AG04450 (cell line): ENCODE results near the gene SLC12A9. TPM values are rescaled to one million over a fixed set of nuclear protein-coding genes. Genes with fewer than 3 reads are reported as not detected.

Experiments
- CTCF ChIA-PET: fragments of 300-600, 350-600 bp; formaldehyde crosslinking; extraction: SDS; loops from one replicate; lab custom pipeline; 2022; ENCODE audit warnings: antibody characterized with exemption, inconsistent platforms; lab: Charles Lee
- POLR2A ChIA-PET: fragments of 350-600 bp; formaldehyde crosslinking; extraction: SDS; loops from one replicate; lab custom pipeline; 2021; ENCODE audit warnings: antibody characterized with exemption, inconsistent platforms; lab: Yijun Ruan, JAX
- DNase-seq: peaks from one replicate; pipeline ENCODE4 v3.0.0-alpha.2; 2011; ENCODE audit warnings: low read depth, low spot score
- H3K27ac ChIP-seq: one replicate; pipeline ENCODE4 v1.5.1; 2012; ENCODE audit warnings: low read depth, low read length, control low read depth
- H3K27me3 ChIP-seq: one replicate; pipeline ENCODE4 v1.6.0; 2012; ENCODE audit warnings: low read length; ENCODE audit not compliant: control insufficient read depth, insufficient read depth
- H3K4me3 ChIP-seq: 2 replicates; pipeline ENCODE4 v1.5.1; 2011; ENCODE audit warnings: mild to moderate bottlenecking, low read depth, low read length, control low read depth
- H3K9me3 ChIP-seq: 2 replicates; pipeline ENCODE4 v1.5.1; 2012; ENCODE audit warnings: low read length; ENCODE audit not compliant: control insufficient read depth, insufficient read depth
- CTCF ChIP-seq: IDR thresholded peaks from 2 replicates; pipeline ENCODE4 v1.5.1; 2011; ENCODE audit warnings: low read depth, low read length, control low read depth, inconsistent platforms
- polyA plus RNA-seq: library from polyadenylated mRNA; depleted of rRNA; stranded (reverse); fragments of >200 nt; gene quantifications from 2 replicates; pipeline ENCODE4 v1.2.3, GENCODE V29; 2011

SLC12A9 gene
- polyA plus RNA-seq, 1 experiment: 10.8 TPM

- no peak for DNase-seq
- Histone ChIP-seq H3K27ac (no peak overlapping the region), H3K27me3 (no peaks in the 10 kb centered on the region), H3K9me3 (no peaks in the 10 kb centered on the region; the same call in 1 of the 2 replicates), H3K4me3 (no peak overlapping the region)
- POLR2A ChIA-PET: interaction anchor here (0.6 to 4.3 kb wide), 2 partner anchors 10 to 301 kb away, joined by 3 to 71 read pairs; partner anchors contain the start of genes NAT16 and UFSP1
- no peak for TF ChIP-seq CTCF
- CTCF ChIA-PET: interaction anchor here (1.0 kb wide), 1 partner anchor 216 kb away, joined by 3 read pairs; no protein-coding TSS in a partner anchor
Measured at GRCh38 chr7:100878685-100879084, 26.2 kb downstream of the SLC12A9 start.

DNA sequence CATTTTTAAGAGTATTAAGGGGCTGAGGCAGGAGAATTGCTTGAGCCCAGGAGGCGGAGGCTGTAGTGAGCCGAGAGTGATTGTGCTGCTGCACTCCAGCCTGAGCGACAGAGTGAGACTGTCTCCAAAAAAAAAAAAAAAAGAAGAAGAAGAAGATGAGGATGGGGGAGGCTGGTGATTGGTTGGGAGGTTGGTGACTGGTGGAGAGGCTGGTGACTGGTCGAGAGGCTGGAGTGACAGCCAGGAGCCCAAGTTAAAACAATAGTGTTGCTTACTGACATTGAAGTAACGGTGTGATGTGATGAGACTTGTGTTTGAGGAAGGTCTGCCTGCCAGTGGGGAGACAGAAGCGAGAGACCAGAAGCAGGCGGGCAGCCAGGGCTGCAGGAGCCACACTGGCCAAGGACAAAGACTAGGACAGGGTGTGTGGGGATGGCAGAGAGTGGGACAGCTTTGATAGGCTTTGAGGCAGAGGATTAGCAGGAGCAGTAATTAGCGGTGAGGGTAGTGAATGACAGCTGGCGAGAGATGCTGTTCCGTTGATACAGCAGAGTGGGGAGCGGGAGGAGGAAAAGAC lies 27.3 kb downstream of the SLC12A9 start:
- H3K9me3 ChIP-seq: no peaks in the 10 kb centered on the region; the same call in 1 of the 2 replicates
- DNase-seq: no peak
- no peaks in the 10 kb centered on the region for H3K27me3 ChIP-seq
- POLR2A ChIA-PET: no interaction called here
- no peak overlapping the region for H3K27ac ChIP-seq
- TF ChIP-seq CTCF: no peak
- H3K4me3 ChIP-seq: no peak overlapping the region
- CTCF ChIA-PET: no interaction called here

GRCh38 chr7:100880645-100881044 lies 28.1 kb downstream of the SLC12A9 start:
- no peaks in the 10 kb centered on the region for H3K27me3 ChIP-seq
- POLR2A ChIA-PET: interaction anchor here (0.6 kb wide), 1 partner anchor 199 kb away, joined by 3 read pairs; no protein-coding TSS in a partner anchor
- DNase-seq: no peak
- H3K9me3 ChIP-seq: peaks cover 5% of the 10 kb centered on the region; the same call in 1 of the 2 replicates
- H3K27ac ChIP-seq: no peak overlapping the region
- TF ChIP-seq CTCF: no peak
- CTCF ChIA-PET: interaction anchor here (0.6 kb wide), 1 partner anchor 224 kb away, joined by 5 read pairs; no protein-coding TSS in a partner anchor
- no peak overlapping the region for H3K4me3 ChIP-seq

- CTCF ChIA-PET: interaction anchor here (0.6 kb wide), 1 partner anchor 224 kb away, joined by 5 read pairs; no protein-coding TSS in a partner anchor
Measured at GRCh38 chr7:100881136-100881535, 28.6 kb downstream of the SLC12A9 start.

More at GRCh38 chr7:100881136-100881535, 28.6 kb downstream of the SLC12A9 start:
- peaks cover 5% of the 10 kb centered on the region; the same call in 1 of the 2 replicates for H3K9me3 ChIP-seq
- POLR2A ChIA-PET: interaction anchor here (0.6 kb wide), 1 partner anchor 199 kb away, joined by 3 read pairs; no protein-coding TSS in a partner anchor
- no peak overlapping the region for H3K4me3 ChIP-seq
- TF ChIP-seq CTCF: no peak
- no peak for DNase-seq
- no peak overlapping the region for H3K27ac ChIP-seq
- H3K27me3 ChIP-seq: no peaks in the 10 kb centered on the region
